Glutamatergic neuron (in vitro differentiated cells): ENCODE data around the gene BMPR1A. TPM values are rescaled to one million over a fixed set of nuclear protein-coding genes. Genes with fewer than 3 reads are reported as not detected.

Source experiments
- DNase-seq: peaks from one replicate; pipeline ENCODE4 v3.0.0; 2022
- H3K27ac Mint-ChIP-seq: one replicate; pipeline ENCODE4 v1.8.0; 2020; ENCODE audit warnings: mild to moderate bottlenecking, mixed read lengths, inconsistent platforms; ENCODE audit not compliant: unreplicated experiment
- H3K27me3 Mint-ChIP-seq: one replicate; pipeline ENCODE4 v1.8.0; 2020; ENCODE audit warnings: mild to moderate bottlenecking, moderate library complexity, mixed read lengths, inconsistent platforms; ENCODE audit not compliant: unreplicated experiment
- H3K36me3 Mint-ChIP-seq: one replicate; pipeline ENCODE4 v1.8.0; 2020; ENCODE audit warnings: mild to moderate bottlenecking, mixed read lengths, inconsistent platforms; ENCODE audit not compliant: unreplicated experiment
- H3K4me1 Mint-ChIP-seq: one replicate; pipeline ENCODE4 v1.8.0; 2020; ENCODE audit warnings: mild to moderate bottlenecking, low read depth, mixed read lengths, inconsistent platforms; ENCODE audit not compliant: unreplicated experiment
- H3K4me3 Mint-ChIP-seq: one replicate; pipeline ENCODE4 v1.8.0; 2020; ENCODE audit warnings: mild to moderate bottlenecking, mixed read lengths, inconsistent platforms; ENCODE audit not compliant: unreplicated experiment
- H3K9me3 Mint-ChIP-seq: one replicate; pipeline ENCODE4 v1.8.0; 2020; ENCODE audit warnings: mild to moderate bottlenecking, moderate library complexity, mixed read lengths, inconsistent platforms; ENCODE audit not compliant: unreplicated experiment
- CTCF ChIP-seq: fragments of 200-600 bp; sonication (generic); IDR thresholded peaks from one replicate; pipeline ENCODE4 v1.5.0; 2021; ENCODE audit not compliant: partially characterized antibody, unreplicated experiment
- total RNA-seq: library from RNA; stranded (reverse); fragmentation: NEBNext Ultra II Directional; extraction: Animal tissue kit (Norgen Biotek cat#: 25700); gene quantifications from one replicate; pipeline ENCODE4 v1.2.1, GENCODE V29; 2021; ENCODE audit not compliant: unreplicated experiment

The BMPR1A gene
- total RNA-seq, 1 donor from 2014 or later = 27.7 TPM

- Mint-ChIP-seq H3K36me3 (no peaks in the 10 kb centered on the region), H3K27ac (no peak overlapping the region), H3K4me1 (peaks cover 16% of the 10 kb centered on the region), H3K27me3 (no peaks in the 10 kb centered on the region), H3K9me3 (peaks cover 2% of the 10 kb centered on the region), H3K4me3 (no peak overlapping the region)
- TF ChIP-seq CTCF = no peak
- DNase-seq = no peak
These were observed 114.3 kb downstream of the BMPR1A start for GRCh38 chr10:86870679-86871078.

DNA sequence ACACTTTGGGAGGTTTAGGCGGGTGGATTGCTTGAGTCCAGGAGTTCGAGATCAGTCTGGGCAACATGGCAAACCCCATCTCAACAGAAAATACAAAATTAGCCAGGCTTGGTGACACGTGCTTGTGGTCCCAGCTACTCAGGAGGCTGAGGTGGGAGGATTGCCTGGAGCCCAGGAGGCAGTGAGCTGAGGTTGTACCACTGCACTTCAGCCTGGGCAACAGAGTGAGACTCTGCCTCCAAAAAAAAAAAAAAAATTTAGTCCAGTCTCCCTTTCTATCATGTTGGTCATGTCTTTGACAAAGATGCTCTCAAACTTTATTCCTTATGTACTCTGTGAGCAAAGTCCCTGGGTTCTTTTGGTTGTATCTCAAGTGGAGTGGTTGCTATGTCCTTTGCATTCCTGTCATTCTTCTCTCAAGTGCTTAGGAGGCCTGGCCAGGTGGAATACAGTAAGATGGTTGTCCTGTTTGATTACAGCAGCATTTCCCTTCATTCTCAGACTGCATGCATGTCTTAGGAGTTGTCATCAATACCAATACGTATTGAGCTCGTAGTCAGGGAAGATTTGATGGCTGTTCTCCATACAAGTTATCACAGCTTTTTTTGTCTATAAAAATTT is 115.3 kb downstream of the BMPR1A start:
- DNase-seq = no peak
- H3K9me3 Mint-ChIP-seq = peaks cover 2% of the 10 kb centered on the region
- H3K4me3 Mint-ChIP-seq = no peak overlapping the region
- no peaks in the 10 kb centered on the region for H3K36me3 Mint-ChIP-seq
- H3K27me3 Mint-ChIP-seq = no peaks in the 10 kb centered on the region
- TF ChIP-seq CTCF = no peak
- H3K27ac Mint-ChIP-seq = no peak overlapping the region
- H3K4me1 Mint-ChIP-seq = peaks cover 12% of the 10 kb centered on the region

- Mint-ChIP-seq H3K27me3 (no peaks in the 10 kb centered on the region), H3K36me3 (no peaks in the 10 kb centered on the region), H3K27ac (no peak overlapping the region), H3K4me3 (no peak overlapping the region), H3K4me1 (peaks cover 10% of the 10 kb centered on the region), H3K9me3 (peaks cover 2% of the 10 kb centered on the region)
- DNase-seq = no peak
- no peak for TF ChIP-seq CTCF
These were observed 116.3 kb downstream of the BMPR1A start for GRCh38 chr10:86872757-86873156.

- Mint-ChIP-seq H3K36me3 (no peaks in the 10 kb centered on the region), H3K4me1 (peaks cover 7% of the 10 kb centered on the region), H3K4me3 (no peak overlapping the region), H3K9me3 (no peaks in the 10 kb centered on the region), H3K27me3 (no peaks in the 10 kb centered on the region), H3K27ac (no peak overlapping the region)
- DNase-seq = no peak
- no peak for TF ChIP-seq CTCF
These were observed 120.3 kb downstream of the BMPR1A start for GRCh38 chr10:86876748-86877147.

DNA sequence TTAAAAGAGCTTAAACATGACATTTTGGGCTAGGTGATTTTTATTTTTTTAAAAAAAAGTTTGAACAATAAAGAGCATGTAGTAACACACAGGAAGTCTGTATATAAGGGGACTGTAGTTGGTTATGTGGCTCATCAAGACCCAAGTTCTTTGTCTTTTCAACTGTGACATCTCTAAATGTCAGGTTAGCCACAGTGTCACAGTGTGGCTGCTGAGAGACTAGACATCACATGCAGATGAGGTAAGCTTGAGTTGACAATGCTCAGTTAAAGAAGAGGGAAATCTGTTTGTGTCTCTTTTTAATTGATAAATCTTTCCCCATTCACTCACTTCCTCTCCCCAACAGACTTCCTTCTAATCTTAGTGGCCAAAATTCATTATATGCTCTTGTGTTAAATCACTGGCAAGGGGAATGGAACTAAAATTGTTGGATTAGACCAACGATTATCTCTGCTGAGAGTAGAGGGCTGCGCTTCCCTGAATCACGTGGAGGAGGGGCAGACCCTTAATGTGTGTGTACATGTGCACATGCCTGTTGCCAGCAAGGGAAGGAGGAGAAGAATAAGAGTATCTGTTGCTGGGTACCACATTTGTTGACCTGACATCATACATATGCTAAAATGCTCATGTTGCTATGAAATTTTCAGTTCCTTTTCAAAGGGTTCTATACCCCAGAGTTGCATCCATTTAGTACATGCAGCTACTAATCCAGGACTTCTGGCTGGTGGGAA is 122.7 kb downstream of the BMPR1A start:
- Mint-ChIP-seq H3K9me3 (no peaks in the 10 kb centered on the region), H3K36me3 (no peaks in the 10 kb centered on the region), H3K27me3 (no peaks in the 10 kb centered on the region), H3K4me1 (peaks cover 6% of the 10 kb centered on the region), H3K27ac (no peak overlapping the region), H3K4me3 (no peak overlapping the region)
- no peak for TF ChIP-seq CTCF
- no peak for DNase-seq
